HEK293 (cell line): ENCODE data around the gene CTSA.

ENCODE experiments used
- CTCF ChIP-seq: fragments of 450-650 bp; formaldehyde crosslinking; IDR thresholded peaks from 2 replicates; pipeline ENCODE4 v1.5.1; 2016; ENCODE audit warnings: missing biosample characterization, missing genetic modification characterization
- SCRT1 ChIP-seq: fragments of 450-650 bp; formaldehyde crosslinking; IDR thresholded peaks from 2 replicates; pipeline ENCODE4 v1.5.1; 2016; ENCODE audit warnings: missing biosample characterization, missing genetic modification characterization, borderline replicate concordance
- TCF7L2 ChIP-seq: IDR thresholded peaks from 2 replicates; pipeline ENCODE4 v1.6.1; 2011; ENCODE audit warnings: low read depth, mild to moderate bottlenecking, inconsistent platforms, low read length, moderate library complexity, borderline replicate concordance
- ZBTB11 ChIP-seq: fragments of 450-650 bp; formaldehyde crosslinking; conservative IDR thresholded peaks from 2 replicates; pipeline ENCODE4 v1.5.1; 2016; ENCODE audit warnings: low read depth, missing biosample characterization, missing genetic modification characterization
- ZBTB7A ChIP-seq: fragments of 450-650 bp; formaldehyde crosslinking; IDR thresholded peaks from 2 replicates; pipeline ENCODE4 v1.5.1; 2016; ENCODE audit warnings: low read depth, missing biosample characterization, missing genetic modification characterization
- ZNF174 ChIP-seq: fragments of 450-650 bp; formaldehyde crosslinking; IDR thresholded peaks from 2 replicates; pipeline ENCODE4 v1.5.0; 2017; ENCODE audit warnings: missing biosample characterization, mild to moderate bottlenecking, missing genetic modification characterization
- ZNF510 ChIP-seq: fragments of 450-650 bp; formaldehyde crosslinking; IDR thresholded peaks from 2 replicates; pipeline ENCODE4 v1.5.1; 2018; ENCODE audit warnings: mild to moderate bottlenecking, missing genetic modification characterization, missing biosample characterization; ENCODE audit not compliant: insufficient replicate concordance
- ZNF600 ChIP-seq: fragments of 450-650 bp; formaldehyde crosslinking; IDR thresholded peaks from 2 replicates; pipeline ENCODE4 v1.5.1; 2016; ENCODE audit warnings: missing biosample characterization, missing genetic modification characterization
- ZNF776 ChIP-seq: fragments of 450-650 bp; formaldehyde crosslinking; IDR thresholded peaks from 2 replicates; pipeline ENCODE4 v1.5.0; 2017; ENCODE audit warnings: missing biosample characterization, missing genetic modification characterization, borderline replicate concordance
- ZNF830 ChIP-seq: fragments of 450-650 bp; IDR thresholded peaks from 2 replicates; pipeline ENCODE4 v1.5.0; 2018; ENCODE audit warnings: missing biosample characterization, missing genetic modification characterization, low read depth, mild to moderate bottlenecking, moderate library complexity
- ZNF843 ChIP-seq: fragments of 450-650 bp; formaldehyde crosslinking; IDR thresholded peaks from 2 replicates; pipeline ENCODE4 v1.5.1; 2016; ENCODE audit warnings: missing biosample characterization, missing genetic modification characterization
- ZSCAN18 ChIP-seq: fragments of 450-650 bp; formaldehyde crosslinking; IDR thresholded peaks from 2 replicates; pipeline ENCODE4 v1.5.1; 2016; ENCODE audit warnings: missing biosample characterization, missing genetic modification characterization
- TF ChIP-seq, protein P1 (sequence below): fragments of 450-650 bp; formaldehyde crosslinking; IDR thresholded peaks from 2 replicates; pipeline ENCODE4 v1.5.1; 2016; ENCODE audit warnings: missing biosample characterization, missing genetic modification characterization
- TF ChIP-seq, protein P2 (sequence below): sonication (generic); formaldehyde crosslinking; IDR thresholded peaks from 2 replicates; pipeline ENCODE4 v1.8.1; 2022; ENCODE audit warnings: mild to moderate bottlenecking, moderate library complexity, missing genetic modification reagents

DNA sequence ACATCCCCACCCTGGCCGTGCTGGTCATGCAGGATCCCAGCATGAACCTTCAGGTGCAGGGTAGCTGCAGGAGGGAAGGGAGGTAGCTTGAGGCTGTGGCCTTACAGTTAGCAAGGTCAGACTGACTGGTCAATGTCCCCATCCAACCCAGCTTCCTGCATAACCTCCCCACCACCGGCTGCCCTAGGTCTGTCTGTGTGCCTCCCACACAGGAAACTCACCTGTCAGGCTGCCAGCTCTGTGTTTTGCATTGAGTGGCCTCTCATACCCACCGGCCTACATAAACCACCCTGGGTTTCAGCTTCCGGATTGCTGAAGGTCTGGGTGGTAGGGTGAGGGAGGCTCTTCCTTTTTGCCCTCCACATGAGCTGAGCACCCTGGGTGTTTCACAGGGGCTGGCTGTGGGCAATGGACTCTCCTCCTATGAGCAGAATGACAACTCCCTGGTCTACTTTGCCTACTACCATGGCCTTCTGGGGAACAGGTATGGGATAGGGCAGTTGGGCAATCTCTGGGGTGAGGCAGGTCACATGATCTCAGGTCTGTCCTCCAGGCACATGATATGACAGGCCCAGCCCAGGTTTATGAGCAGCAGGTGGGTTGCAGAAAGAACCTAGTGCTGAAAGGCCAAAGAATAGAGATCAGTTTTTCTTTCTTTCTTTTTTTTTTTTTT lies 1.8 kb downstream of the CTSA start:
- TF ChIP-seq ZNF830 (no peak), ZBTB11 (tag by site-specific recombination) (no peak), CTCF (tag by site-specific recombination) (no peak), ZNF510 (tag by site-specific recombination) (no peak), ZNF843 (tag by site-specific recombination) (no peak), SCRT1 (tag by site-specific recombination) (no peak), ZNF174 (tag by site-specific recombination) (no peak), ZNF600 (tag by site-specific recombination) (no peak), ZNF776 (tag by site-specific recombination) (no peak), TCF7L2 (no peak), ZBTB7A (tag by site-specific recombination) (no peak), ZSCAN18 (no peak)
- TF ChIP-seq, protein P1, sequence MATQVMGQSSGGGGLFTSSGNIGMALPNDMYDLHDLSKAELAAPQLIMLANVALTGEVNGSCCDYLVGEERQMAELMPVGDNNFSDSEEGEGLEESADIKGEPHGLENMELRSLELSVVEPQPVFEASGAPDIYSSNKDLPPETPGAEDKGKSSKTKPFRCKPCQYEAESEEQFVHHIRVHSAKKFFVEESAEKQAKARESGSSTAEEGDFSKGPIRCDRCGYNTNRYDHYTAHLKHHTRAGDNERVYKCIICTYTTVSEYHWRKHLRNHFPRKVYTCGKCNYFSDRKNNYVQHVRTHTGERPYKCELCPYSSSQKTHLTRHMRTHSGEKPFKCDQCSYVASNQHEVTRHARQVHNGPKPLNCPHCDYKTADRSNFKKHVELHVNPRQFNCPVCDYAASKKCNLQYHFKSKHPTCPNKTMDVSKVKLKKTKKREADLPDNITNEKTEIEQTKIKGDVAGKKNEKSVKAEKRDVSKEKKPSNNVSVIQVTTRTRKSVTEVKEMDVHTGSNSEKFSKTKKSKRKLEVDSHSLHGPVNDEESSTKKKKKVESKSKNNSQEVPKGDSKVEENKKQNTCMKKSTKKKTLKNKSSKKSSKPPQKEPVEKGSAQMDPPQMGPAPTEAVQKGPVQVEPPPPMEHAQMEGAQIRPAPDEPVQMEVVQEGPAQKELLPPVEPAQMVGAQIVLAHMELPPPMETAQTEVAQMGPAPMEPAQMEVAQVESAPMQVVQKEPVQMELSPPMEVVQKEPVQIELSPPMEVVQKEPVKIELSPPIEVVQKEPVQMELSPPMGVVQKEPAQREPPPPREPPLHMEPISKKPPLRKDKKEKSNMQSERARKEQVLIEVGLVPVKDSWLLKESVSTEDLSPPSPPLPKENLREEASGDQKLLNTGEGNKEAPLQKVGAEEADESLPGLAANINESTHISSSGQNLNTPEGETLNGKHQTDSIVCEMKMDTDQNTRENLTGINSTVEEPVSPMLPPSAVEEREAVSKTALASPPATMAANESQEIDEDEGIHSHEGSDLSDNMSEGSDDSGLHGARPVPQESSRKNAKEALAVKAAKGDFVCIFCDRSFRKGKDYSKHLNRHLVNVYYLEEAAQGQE (tag by site-specific recombination): no peak
- TF ChIP-seq, protein P2, sequence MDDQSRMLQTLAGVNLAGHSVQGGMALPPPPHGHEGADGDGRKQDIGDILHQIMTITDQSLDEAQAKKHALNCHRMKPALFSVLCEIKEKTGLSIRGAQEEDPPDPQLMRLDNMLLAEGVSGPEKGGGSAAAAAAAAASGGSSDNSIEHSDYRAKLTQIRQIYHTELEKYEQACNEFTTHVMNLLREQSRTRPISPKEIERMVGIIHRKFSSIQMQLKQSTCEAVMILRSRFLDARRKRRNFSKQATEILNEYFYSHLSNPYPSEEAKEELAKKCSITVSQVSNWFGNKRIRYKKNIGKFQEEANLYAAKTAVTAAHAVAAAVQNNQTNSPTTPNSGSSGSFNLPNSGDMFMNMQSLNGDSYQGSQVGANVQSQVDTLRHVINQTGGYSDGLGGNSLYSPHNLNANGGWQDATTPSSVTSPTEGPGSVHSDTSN: no peak
